Measurements from ENCODE around the gene SNRPF.

DNA sequence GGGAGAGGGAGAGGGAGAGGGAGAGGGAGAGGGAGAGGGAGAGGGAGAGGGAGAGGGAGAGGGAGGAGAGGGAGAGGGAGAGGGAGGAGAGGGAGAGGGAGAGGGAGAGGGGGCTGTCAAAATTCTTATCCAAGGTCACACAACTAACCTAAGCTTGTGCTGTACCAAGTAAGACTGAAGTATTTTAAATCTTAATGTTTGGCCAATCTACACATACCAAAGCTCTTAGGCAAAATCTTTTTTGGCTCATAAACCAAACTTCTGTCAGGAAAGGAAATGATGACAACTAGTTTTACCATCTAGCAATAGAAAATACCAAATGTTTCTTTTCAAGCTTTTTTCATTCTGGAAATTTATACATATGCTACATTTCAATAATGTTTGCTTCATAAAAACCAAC, 49.8 kb downstream of the SNRPF start:
- TF ChIP-seq, protein P1, sequence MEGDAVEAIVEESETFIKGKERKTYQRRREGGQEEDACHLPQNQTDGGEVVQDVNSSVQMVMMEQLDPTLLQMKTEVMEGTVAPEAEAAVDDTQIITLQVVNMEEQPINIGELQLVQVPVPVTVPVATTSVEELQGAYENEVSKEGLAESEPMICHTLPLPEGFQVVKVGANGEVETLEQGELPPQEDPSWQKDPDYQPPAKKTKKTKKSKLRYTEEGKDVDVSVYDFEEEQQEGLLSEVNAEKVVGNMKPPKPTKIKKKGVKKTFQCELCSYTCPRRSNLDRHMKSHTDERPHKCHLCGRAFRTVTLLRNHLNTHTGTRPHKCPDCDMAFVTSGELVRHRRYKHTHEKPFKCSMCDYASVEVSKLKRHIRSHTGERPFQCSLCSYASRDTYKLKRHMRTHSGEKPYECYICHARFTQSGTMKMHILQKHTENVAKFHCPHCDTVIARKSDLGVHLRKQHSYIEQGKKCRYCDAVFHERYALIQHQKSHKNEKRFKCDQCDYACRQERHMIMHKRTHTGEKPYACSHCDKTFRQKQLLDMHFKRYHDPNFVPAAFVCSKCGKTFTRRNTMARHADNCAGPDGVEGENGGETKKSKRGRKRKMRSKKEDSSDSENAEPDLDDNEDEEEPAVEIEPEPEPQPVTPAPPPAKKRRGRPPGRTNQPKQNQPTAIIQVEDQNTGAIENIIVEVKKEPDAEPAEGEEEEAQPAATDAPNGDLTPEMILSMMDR (IDR thresholded peaks at IDR 0.05; ENCODE audit: insufficient read depth, low read length), result no peak
- no peak for TF ChIP-seq POLR2AphosphoS5 (IDR thresholded peaks at IDR 0.05; ENCODE audit: low read depth)
- TF ChIP-seq, protein P2, sequence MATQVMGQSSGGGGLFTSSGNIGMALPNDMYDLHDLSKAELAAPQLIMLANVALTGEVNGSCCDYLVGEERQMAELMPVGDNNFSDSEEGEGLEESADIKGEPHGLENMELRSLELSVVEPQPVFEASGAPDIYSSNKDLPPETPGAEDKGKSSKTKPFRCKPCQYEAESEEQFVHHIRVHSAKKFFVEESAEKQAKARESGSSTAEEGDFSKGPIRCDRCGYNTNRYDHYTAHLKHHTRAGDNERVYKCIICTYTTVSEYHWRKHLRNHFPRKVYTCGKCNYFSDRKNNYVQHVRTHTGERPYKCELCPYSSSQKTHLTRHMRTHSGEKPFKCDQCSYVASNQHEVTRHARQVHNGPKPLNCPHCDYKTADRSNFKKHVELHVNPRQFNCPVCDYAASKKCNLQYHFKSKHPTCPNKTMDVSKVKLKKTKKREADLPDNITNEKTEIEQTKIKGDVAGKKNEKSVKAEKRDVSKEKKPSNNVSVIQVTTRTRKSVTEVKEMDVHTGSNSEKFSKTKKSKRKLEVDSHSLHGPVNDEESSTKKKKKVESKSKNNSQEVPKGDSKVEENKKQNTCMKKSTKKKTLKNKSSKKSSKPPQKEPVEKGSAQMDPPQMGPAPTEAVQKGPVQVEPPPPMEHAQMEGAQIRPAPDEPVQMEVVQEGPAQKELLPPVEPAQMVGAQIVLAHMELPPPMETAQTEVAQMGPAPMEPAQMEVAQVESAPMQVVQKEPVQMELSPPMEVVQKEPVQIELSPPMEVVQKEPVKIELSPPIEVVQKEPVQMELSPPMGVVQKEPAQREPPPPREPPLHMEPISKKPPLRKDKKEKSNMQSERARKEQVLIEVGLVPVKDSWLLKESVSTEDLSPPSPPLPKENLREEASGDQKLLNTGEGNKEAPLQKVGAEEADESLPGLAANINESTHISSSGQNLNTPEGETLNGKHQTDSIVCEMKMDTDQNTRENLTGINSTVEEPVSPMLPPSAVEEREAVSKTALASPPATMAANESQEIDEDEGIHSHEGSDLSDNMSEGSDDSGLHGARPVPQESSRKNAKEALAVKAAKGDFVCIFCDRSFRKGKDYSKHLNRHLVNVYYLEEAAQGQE (IDR thresholded peaks at IDR 0.05; ENCODE audit: insufficient replicate concordance, low read depth), result no peak
- TF ChIP-seq GABPA (IDR thresholded peaks at IDR 0.05; ENCODE audit: low read depth), result no peak
- no peak for TF ChIP-seq SPI1 (IDR thresholded peaks at IDR 0.05; ENCODE audit: borderline replicate concordance, low read depth)

Measured in HL-60 (cell line).